ENCODE measurements around the gene IGF1. TPM values are rescaled to one million over a fixed set of nuclear protein-coding genes. Genes with fewer than 3 reads are reported as not detected.

IGF1 gene
- total and polyA plus RNA-seq, 9 of the 15 experiments (the other 6 are each of a cell fraction or from before 2014, with no cell fraction given), result 3.7 to 13.9 (median 4.5) TPM

- DNase-seq (ENCODE audit: extremely low read depth in 1 of 4, low spot score in 3 of 4), result no peak
- Histone ChIP-seq H3K9me3 (replicated peaks; ENCODE audit: control insufficient read depth, insufficient read depth, low read depth, low read length) (no peaks in the 10 kb centered on the region), H3K79me2 (ENCODE audit: control insufficient read depth, insufficient read depth, low read length) (0 out of 3 replicates have a peak, but pooled peaks cover 3% of the 10 kb centered on the region), H3K4me2 (ENCODE audit: insufficient read depth, low read length) (no peak overlapping the region), H3K27me3 (ENCODE audit: control insufficient read depth in 2 of 2, insufficient read depth in 2 of 2, low read length in 2 of 2) (no peaks in the 10 kb centered on the region), H3K9ac (ENCODE audit: insufficient read depth in 1 of 2, low read depth in 2 of 2, low read length in 2 of 2) (peak overlapping the region in 1 of 2 experiments; percentile 20; a peak in 1 of 4 replicates), H2AFZ (ENCODE audit: low read depth, low read length) (0 out of 2 replicates have a peak overlapping the region, but pooled peaks have one; percentile 5), H3K4me1 (replicated peaks in 1 of 2; ENCODE audit: control insufficient read depth in 2 of 2, insufficient read depth in 2 of 2, low read length in 2 of 2) (peaks cover 10 to 62% of the 10 kb centered on the region in 2 experiments), H4K20me1 (replicated peaks; ENCODE audit: control insufficient read depth, insufficient read depth, low read length) (no peaks in the 10 kb centered on the region), H3K9me1 (ENCODE audit: control insufficient read depth, insufficient read depth, low read length) (no peaks in the 10 kb centered on the region), H3K27ac (ENCODE audit: extremely low read depth, low read depth, low read length) (peak overlapping the region; percentile 83), H3K4me3 (no peak overlapping the region), H3K36me3 (ENCODE audit: control insufficient read depth, insufficient read depth, low read length) (no peaks in the 10 kb centered on the region)
- WGBS (ENCODE audit: insufficient coverage, low coverage, missing lambda C conversion rate), result 18% methylated on average over 3 of the region's 3 CpGs
- ChIA-PET POLR2A (interaction anchor here (0.7 to 2.3 kb wide), 3 partner anchors 9 to 78 kb away, joined by 4 to 10 read pairs (median 7); no protein-coding TSS in a partner anchor), CTCF (ENCODE audit: low intra/inter-chr PET ratio) (no interaction called here)
- intact Hi-C loops (cut with micrococcal nuclease) (no loop called here), in situ Hi-C loops (cut with MboI) (no loop called here)
- no peak for FAIRE-seq
- no TSS peak for BruUV-seq (replicated peaks)
- no peak for ATAC-seq
- TF ChIP-seq, protein P1, sequence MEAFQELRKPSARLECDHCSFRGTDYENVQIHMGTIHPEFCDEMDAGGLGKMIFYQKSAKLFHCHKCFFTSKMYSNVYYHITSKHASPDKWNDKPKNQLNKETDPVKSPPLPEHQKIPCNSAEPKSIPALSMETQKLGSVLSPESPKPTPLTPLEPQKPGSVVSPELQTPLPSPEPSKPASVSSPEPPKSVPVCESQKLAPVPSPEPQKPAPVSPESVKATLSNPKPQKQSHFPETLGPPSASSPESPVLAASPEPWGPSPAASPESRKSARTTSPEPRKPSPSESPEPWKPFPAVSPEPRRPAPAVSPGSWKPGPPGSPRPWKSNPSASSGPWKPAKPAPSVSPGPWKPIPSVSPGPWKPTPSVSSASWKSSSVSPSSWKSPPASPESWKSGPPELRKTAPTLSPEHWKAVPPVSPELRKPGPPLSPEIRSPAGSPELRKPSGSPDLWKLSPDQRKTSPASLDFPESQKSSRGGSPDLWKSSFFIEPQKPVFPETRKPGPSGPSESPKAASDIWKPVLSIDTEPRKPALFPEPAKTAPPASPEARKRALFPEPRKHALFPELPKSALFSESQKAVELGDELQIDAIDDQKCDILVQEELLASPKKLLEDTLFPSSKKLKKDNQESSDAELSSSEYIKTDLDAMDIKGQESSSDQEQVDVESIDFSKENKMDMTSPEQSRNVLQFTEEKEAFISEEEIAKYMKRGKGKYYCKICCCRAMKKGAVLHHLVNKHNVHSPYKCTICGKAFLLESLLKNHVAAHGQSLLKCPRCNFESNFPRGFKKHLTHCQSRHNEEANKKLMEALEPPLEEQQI (IDR thresholded peaks at IDR 0.05), result no peak
- TF ChIP-seq NFRKB (IDR thresholded peaks at IDR 0.05; ENCODE audit: low read depth), result peak; percentile 33; the same call in 1 of the 2 replicates
Measured at GRCh38 chr12:102430661-102431060, 49.7 kb downstream of the IGF1 start.

Data from K562 (cell line).